ENCODE results near the gene STRN. TPM values are rescaled to one million over a fixed set of nuclear protein-coding genes. Genes with fewer than 3 reads are reported as not detected.
"Not testable (repeated sequence)": the region's sequence is repeated elsewhere in the genome, so short reads cannot be mapped to it uniquely, and the experiment has no call there.

Gene STRN
- total and polyA plus RNA-seq, 2 of the 13 experiments (the other 11 are each of a cell fraction or from before 2014, with no cell fraction given), result 10.4 to 19.3 TPM

GRCh38 chr2:36941867-36942266 is 24.5 kb downstream of the STRN start (continued):
- no peak for TF ChIP-seq GLI4 (CRISPR knock-in tag; IDR thresholded peaks at IDR 0.05; ENCODE audit: borderline replicate concordance)

- H3K9ac ChIP-seq (ENCODE audit: insufficient read depth, low read depth, low read length); H3K4me2 ChIP-seq (ENCODE audit: low read depth, low read length); H3K9me3 ChIP-seq (ENCODE audit: low read length); H3K27ac ChIP-seq (ENCODE audit: extremely low read length, insufficient read depth, low read length); H3K27me3 ChIP-seq (ENCODE audit: control insufficient read depth in 1 of 2, insufficient read depth in 2 of 2, low read length in 2 of 2); H3K4me1 ChIP-seq (ENCODE audit: insufficient read depth, low read length); H3K4me3 ChIP-seq (replicated peaks in 1 of 3; ENCODE audit: insufficient read depth in 1 of 3, low read depth in 2 of 3, low read length in 3 of 3); in situ Hi-C loops (cut with HindIII; ENCODE audit: extremely low pct_ligation_motif_present, low pct_unique_long_range_greater_than_20kb); ATAC-seq; H3K79me2 ChIP-seq (ENCODE audit: insufficient read depth, low read length); CTCF ChIA-PET (ENCODE audit: low intra/inter-chr PET ratio, low total read pairs); FAIRE-seq; H4K20me1 ChIP-seq (ENCODE audit: insufficient read depth, low read length); POLR2A ChIA-PET; DNase-seq (ENCODE audit: low spot score); intact Hi-C loops (cut with micrococcal nuclease; ENCODE audit: unreplicated experiment); BruUV-seq (replicated peaks); H3K36me3 ChIP-seq (replicated peaks in 1 of 2; ENCODE audit: control insufficient read depth in 1 of 2, insufficient read depth in 2 of 2, low read length in 2 of 2); H2AFZ ChIP-seq (ENCODE audit: low read length): not testable (repeated sequence)
- TF ChIP-seq MAFK (conservative IDR thresholded peaks at IDR 0.05 in 1 of 2, IDR thresholded peaks at IDR 0.05 in 1 of 2; ENCODE audit: low read length in 2 of 2) (peak; percentile 32 to 61; a peak in 3 of 4 replicates), MAFF (IDR thresholded peaks at IDR 0.05; ENCODE audit: low read depth, low read length) (0 out of 2 replicates have a peak, but pooled peaks have one; percentile 19)
Observed at GRCh38 chr2:36936526-36936925, 29.8 kb downstream of the STRN start.

GRCh38 chr2:36931688-36932087 is 34.6 kb downstream of the STRN start:
- H3K79me2 ChIP-seq (ENCODE audit: insufficient read depth, low read length); BruUV-seq (replicated peaks); H3K27ac ChIP-seq (ENCODE audit: extremely low read length, insufficient read depth, low read length); FAIRE-seq; H3K4me2 ChIP-seq (ENCODE audit: low read depth, low read length); H3K27me3 ChIP-seq (ENCODE audit: control insufficient read depth in 1 of 2, insufficient read depth in 2 of 2, low read length in 2 of 2); H3K36me3 ChIP-seq (replicated peaks in 1 of 2; ENCODE audit: control insufficient read depth in 1 of 2, insufficient read depth in 2 of 2, low read length in 2 of 2); H3K9ac ChIP-seq (ENCODE audit: insufficient read depth, low read depth, low read length); ATAC-seq; H4K20me1 ChIP-seq (ENCODE audit: insufficient read depth, low read length); H3K9me3 ChIP-seq (ENCODE audit: low read length); in situ Hi-C loops (cut with HindIII; ENCODE audit: extremely low pct_ligation_motif_present, low pct_unique_long_range_greater_than_20kb); intact Hi-C loops (cut with micrococcal nuclease; ENCODE audit: unreplicated experiment); CTCF ChIA-PET (ENCODE audit: low intra/inter-chr PET ratio, low total read pairs); H2AFZ ChIP-seq (ENCODE audit: low read length); POLR2A ChIA-PET; H3K4me1 ChIP-seq (ENCODE audit: insufficient read depth, low read length); DNase-seq (ENCODE audit: low spot score); H3K4me3 ChIP-seq (replicated peaks in 1 of 3; ENCODE audit: insufficient read depth in 1 of 3, low read depth in 2 of 3, low read length in 3 of 3): not testable (repeated sequence)
- 0 out of 2 replicates have a peak, but pooled peaks have one; percentile 32 for TF ChIP-seq ZNF121 (CRISPR knock-in tag; IDR thresholded peaks at IDR 0.05)
- WGBS (ENCODE audit: low lambda C conversion rate), result 97% methylated on average over 6 of the region's 6 CpGs

- in situ Hi-C loops (cut with HindIII; ENCODE audit: extremely low pct_ligation_motif_present, low pct_unique_long_range_greater_than_20kb); POLR2A ChIA-PET: not testable (repeated sequence)
Observed at GRCh38 chr2:36930787-36931410, 35.4 kb downstream of the STRN start.

More at GRCh38 chr2:36930787-36931410, 35.4 kb downstream of the STRN start:
- H3K4me3 ChIP-seq (replicated peaks in 1 of 3; ENCODE audit: insufficient read depth in 1 of 3, low read depth in 2 of 3, low read length in 3 of 3); BruUV-seq (replicated peaks); FAIRE-seq; H3K4me1 ChIP-seq (ENCODE audit: insufficient read depth, low read length); H3K36me3 ChIP-seq (replicated peaks in 1 of 2; ENCODE audit: control insufficient read depth in 1 of 2, insufficient read depth in 2 of 2, low read length in 2 of 2); H3K9me3 ChIP-seq (ENCODE audit: low read length); H3K27ac ChIP-seq (ENCODE audit: extremely low read length, insufficient read depth, low read length); H3K4me2 ChIP-seq (ENCODE audit: low read depth, low read length); DNase-seq (ENCODE audit: low spot score); ATAC-seq; intact Hi-C loops (cut with micrococcal nuclease; ENCODE audit: unreplicated experiment); H3K27me3 ChIP-seq (ENCODE audit: control insufficient read depth in 1 of 2, insufficient read depth in 2 of 2, low read length in 2 of 2); H3K79me2 ChIP-seq (ENCODE audit: insufficient read depth, low read length); H2AFZ ChIP-seq (ENCODE audit: low read length); H4K20me1 ChIP-seq (ENCODE audit: insufficient read depth, low read length); H3K9ac ChIP-seq (ENCODE audit: insufficient read depth, low read depth, low read length): not testable (repeated sequence)
- CTCF ChIA-PET (ENCODE audit: low intra/inter-chr PET ratio, low total read pairs), result interaction anchor here (0.7 kb wide), 1 partner anchor 1820 kb away, joined by 3 read pairs; the partner anchor contains the start of gene SRSF7
- WGBS (ENCODE audit: low lambda C conversion rate), result 97% methylated on average over 7 of the region's 7 CpGs
